GM18517 (cell line): ENCODE results near the gene DOCK10.

Source experiments
- ATAC-seq: cut with Tn5 transposase; IDR thresholded peaks from one replicate; pipeline ENCODE4 v1.9.1; 2021; ENCODE audit warnings: mild to moderate bottlenecking, moderate library complexity; ENCODE audit not compliant: unreplicated experiment

The DOCK10 gene

DNA sequence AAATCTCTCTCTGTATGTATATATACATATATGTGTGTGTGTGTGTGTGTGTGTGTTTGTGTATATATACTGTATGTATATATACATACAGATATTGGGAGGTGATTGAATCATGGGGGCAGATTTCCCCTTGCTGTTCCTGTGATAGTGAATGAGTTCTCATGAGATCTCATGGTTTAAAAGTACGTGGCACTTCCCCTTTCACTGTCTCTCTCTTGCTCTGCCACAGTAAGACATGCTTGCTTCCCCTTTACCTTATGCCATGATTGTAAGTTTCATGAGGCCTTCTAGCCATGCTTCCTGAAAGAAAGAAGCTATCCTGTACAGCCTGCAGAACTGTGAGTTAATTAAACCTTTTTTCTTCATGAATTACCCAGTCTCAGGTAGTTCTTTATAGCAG lies 307.3 kb downstream of the DOCK10 start:
- ATAC-seq = no peak

DNA sequence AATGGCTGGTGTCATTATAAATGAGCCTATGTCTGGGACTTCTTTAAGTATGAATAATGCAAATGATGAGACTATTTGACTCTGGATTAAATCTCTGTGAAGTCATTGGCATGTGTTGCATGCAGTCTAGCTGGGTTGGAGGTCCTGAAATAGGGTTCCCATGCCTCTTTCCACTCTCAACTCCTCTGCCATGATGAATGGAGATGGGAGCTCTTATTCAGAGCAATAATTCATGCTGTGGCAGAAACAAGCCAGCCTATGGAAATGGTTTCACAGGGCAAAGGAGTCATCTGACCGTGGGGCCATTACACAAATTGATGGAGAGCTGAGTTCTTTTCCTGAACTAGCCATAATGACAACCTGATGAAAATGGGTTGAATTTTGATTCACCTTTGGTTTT lies 310.6 kb downstream of the DOCK10 start:
- no peak for ATAC-seq

DNA sequence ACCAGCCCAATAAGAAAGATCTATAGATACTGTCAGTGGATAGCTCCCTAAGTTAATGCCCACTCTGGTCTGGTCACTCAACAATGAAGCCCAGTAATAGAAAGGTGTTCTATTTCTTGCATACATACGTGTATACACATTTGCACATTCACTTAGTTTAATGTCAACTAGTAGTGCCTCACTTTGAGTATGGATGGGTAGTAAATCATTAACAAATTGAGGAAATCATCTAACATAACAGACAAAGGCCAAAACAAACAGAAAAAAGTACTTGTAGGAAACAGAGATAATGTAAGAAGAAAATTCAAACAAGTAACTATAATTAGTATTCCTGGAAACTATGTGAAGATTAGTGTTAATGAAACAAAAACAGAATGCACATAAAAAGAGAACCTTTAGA lies 312.8 kb downstream of the DOCK10 start:
- ATAC-seq = no peak

DNA sequence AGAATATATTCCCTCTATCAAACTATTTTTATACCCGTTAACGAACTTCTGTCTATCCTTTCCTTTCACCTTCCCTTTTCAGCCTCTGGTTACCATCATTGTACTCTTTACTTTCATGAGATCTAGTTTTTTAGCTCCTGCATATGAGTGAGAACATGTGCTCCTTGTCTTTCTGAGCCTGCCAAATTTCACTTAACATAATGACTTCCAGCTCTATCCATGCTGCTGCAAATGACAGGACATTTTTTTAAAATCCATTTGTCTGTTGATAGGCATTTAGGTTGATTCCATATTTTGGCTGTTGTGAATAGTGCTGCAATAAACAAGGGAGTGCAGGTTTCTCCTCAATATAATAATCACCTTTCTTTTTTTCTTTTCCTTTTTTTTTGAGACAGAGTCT lies 317.9 kb downstream of the DOCK10 start:
- no peak for ATAC-seq

DNA sequence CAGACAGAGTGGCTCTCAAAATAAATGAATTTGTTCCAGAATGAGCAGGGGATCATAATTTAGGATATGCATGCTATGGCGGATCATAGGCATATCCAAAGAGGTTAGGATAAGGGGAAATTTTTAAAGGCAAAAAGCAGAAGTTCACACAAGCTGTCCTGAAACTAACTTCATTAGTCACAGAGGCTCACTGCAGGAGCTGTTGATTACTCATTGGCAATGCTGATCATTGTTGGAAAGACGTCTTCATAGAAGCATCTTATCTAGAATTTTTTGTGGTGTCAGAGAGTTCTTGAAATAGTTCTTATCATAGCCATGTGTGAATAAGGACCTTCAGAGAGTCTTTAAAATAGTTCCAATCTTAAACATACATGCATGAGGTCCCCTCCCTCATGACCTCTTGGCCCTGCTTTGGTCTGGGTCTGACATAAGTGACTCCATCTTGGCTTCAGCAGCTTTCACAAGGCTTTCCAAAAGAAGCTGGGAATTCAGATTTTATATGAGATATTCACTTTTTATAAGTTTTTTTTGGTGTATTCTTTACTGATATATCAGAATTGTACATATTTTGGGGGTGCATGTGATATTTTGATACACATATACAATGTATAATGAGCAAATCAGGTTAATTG lies 318.6 kb downstream of the DOCK10 start:
- no peak for ATAC-seq

DNA sequence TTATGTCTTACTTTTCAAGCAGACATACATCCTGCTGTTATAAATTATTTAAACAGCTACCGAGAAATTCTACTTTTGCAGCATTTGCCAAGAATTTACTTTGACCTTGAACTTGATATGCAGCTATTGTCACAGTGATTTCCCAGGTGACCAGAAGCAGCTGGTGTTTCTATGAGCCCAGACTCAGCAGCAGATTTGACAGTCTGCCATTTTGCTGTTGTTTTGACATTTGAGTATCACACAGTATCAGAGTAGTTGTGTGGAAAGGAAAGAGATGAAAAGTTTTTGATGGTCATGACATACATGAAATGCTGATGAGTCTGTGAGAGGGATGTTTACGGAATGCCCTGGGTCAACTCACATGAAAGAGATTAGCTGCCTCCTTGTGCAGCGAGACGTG lies 319.5 kb downstream of the DOCK10 start:
- no peak for ATAC-seq

DNA sequence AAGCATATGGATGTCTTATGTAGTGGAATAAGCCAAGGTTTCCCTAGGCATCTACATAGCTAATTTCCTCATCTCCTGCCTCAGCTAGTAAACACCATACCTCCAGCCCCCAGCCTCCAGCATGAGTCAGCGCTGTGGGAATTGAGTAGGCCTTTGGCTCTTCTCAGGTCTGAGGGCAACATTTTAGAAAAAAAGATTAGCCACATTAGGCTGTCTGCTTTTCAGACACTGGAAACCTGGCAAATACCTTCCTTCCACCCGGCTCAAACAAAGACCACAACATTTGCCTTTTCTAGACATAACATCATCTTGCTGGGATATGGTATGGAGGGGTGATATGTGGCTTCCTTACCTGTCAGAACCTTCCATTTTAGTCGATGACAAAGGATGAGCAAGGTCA lies 320.0 kb downstream of the DOCK10 start:
- no peak for ATAC-seq

DNA sequence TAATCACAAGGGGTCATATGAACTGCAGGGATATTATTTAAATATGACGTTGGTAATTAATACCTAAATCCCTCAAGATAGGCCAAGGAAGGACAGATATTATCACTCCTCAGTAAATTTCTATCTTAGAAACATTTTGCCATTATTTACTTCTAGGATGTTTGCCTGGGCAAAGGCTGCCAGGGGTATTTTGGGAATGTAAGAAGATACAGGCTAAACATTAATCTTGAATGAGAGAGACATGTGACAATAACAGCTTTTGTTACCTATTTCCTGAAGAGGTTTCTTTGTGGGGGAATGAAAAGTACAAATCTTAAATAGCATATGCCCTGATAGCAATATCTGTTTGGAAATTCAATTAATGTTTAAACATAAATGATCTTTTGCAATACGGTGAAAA lies 325.3 kb downstream of the DOCK10 start:
- no peak for ATAC-seq

DNA sequence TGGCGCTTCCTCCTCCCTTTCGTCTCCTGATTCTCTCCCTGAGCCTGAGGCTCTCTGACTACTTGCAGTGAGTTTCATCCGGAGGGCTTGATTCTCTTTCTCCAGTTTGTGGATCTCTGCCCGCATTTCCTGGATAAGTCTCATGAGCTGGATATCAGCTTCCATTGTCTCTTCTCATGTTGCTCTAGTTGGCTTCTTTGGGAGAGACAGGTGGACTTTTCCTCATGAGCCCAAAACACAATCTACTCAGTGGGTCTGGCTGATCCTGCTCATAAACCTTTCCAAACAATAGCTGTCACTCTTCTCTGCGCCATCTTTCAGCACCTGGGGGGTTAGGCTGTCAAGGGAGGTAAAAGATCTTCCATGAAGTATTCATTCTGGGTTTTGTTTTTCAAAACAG lies 326.1 kb downstream of the DOCK10 start, which contains the start of gene CCDC195:
Gene CCDC195 (minus strand): TSS at position 165 of the 400 bp plus-strand sequence. CDS start 0 bp downstream, at position 165.
- ATAC-seq = no peak
